H1 (cell line): ENCODE results near the gene TAF12. TPM values are rescaled to one million over a fixed set of nuclear protein-coding genes. Genes with fewer than 3 reads are reported as not detected.
"Not testable (repeated sequence)": the region's sequence is repeated elsewhere in the genome, so short reads cannot be mapped to it uniquely, and the experiment has no call there.

Experiments
- CTCF ChIA-PET: fragments of 300-600 bp; sonication (Branson Sonifier 250); formaldehyde crosslinking; loops from one replicate; lab custom pipeline; 2021; ENCODE audit not compliant: partially characterized antibody; lab: Charles Lee
- POLR2A ChIA-PET: fragments of 300-600 bp; sonication (Branson Sonifier 250); formaldehyde crosslinking; loops from one replicate; lab custom pipeline; 2021; ENCODE audit warnings: inconsistent platforms; ENCODE audit not compliant: partially characterized antibody; lab: Charles Lee
- DNase-seq, 2 experiments: peaks; one replicate each; pipeline versions ENCODE4 v3.0.0 to v3.0.0-alpha.2; 2010 to 2022; ENCODE audit warnings: low spot score in 2 of 2, low read depth in 1 of 2, mixed read lengths in 1 of 2
- FAIRE-seq: peaks from 2 replicates; lab custom pipeline; 2011; peaks lifted over from hg19 to GRCh38; lab: Jason Lieb, UNC
- H2AFZ ChIP-seq: 2 replicates; pipeline ENCODE4 v1.8.1; 2012; ENCODE audit warnings: low read length, inconsistent platforms
- H2AK5ac ChIP-seq: 2 replicates; pipeline ENCODE4 v1.6.1; 2013; ENCODE audit warnings: low read depth, low read length
- H2BK120ac ChIP-seq: replicated peaks from 2 replicates; pipeline ENCODE3; 2013; ENCODE audit warnings: low read depth, low read length, inconsistent platforms
- H2BK12ac ChIP-seq: 2 replicates; pipeline ENCODE4 v1.6.1; 2013; ENCODE audit warnings: low read depth, low read length
- H2BK15ac ChIP-seq: 2 replicates; pipeline ENCODE4 v1.6.1; 2013; ENCODE audit warnings: low read length
- H2BK20ac ChIP-seq: 2 replicates; pipeline ENCODE4 v1.6.1; 2013; ENCODE audit warnings: low read length
- H2BK5ac ChIP-seq: 2 replicates; pipeline ENCODE4 v1.6.1; 2013; ENCODE audit warnings: low read depth, low read length
- H3K14ac ChIP-seq: 2 replicates; pipeline ENCODE4 v1.6.1; 2013; ENCODE audit warnings: inconsistent platforms; ENCODE audit not compliant: insufficient read length
- H3K18ac ChIP-seq: 2 replicates; pipeline ENCODE4 v1.6.1; 2013; ENCODE audit warnings: low read length; ENCODE audit errors: extremely low read depth
- H3K23ac ChIP-seq: 2 replicates; pipeline ENCODE4 v1.6.1; 2013; ENCODE audit warnings: inconsistent platforms; ENCODE audit not compliant: insufficient read length
- H3K23me2 ChIP-seq: 2 replicates; pipeline ENCODE4 v1.6.1; 2013; ENCODE audit warnings: low read depth, low read length
- H3K27ac ChIP-seq: 2 replicates; pipeline ENCODE4 v1.6.1; 2011; ENCODE audit warnings: low read depth, low read length, inconsistent platforms
- H3K27me3 ChIP-seq, 4 experiments: replicated peaks in 1 of 4; 1 replicate in 1 of 4; 2 replicates in 3 of 4; pipeline versions ENCODE4 v1.6.1 to v1.8.1; 2011 to 2013; ENCODE audit warnings: low read length in 3 of 4, mild to moderate bottlenecking in 3 of 4, inconsistent platforms in 2 of 4, mixed read lengths in 2 of 4, moderate library complexity in 1 of 4; ENCODE audit not compliant: control insufficient read depth in 3 of 4, insufficient read depth in 3 of 4; ENCODE audit errors: extremely low read depth in 1 of 4
- H3K36me3 ChIP-seq, 4 experiments: 2 replicates each; pipeline versions ENCODE4 v1.6.1 to v1.8.1; 2011 to 2013; ENCODE audit warnings: mild to moderate bottlenecking in 4 of 4, low read length in 3 of 4, moderate library complexity in 2 of 4, control low read depth in 1 of 4, inconsistent platforms in 1 of 4; ENCODE audit not compliant: insufficient read depth in 4 of 4, control insufficient read depth in 2 of 4
- H3K4ac ChIP-seq: replicated peaks from 2 replicates; pipeline ENCODE3; 2013; ENCODE audit warnings: low read length, low read depth, mixed read lengths, inconsistent platforms; ENCODE audit not compliant: insufficient read length
- H3K4me1 ChIP-seq, 4 experiments: replicated peaks in 1 of 4; 1 replicate in 1 of 4; 2 replicates in 3 of 4; pipeline versions ENCODE4 v1.6.1 to v1.8.1; 2011 to 2013; ENCODE audit warnings: low read length in 3 of 4, inconsistent platforms in 2 of 4, mixed read lengths in 1 of 4; ENCODE audit not compliant: insufficient read depth in 4 of 4, control insufficient read depth in 3 of 4
- H3K4me2 ChIP-seq, 2 experiments: 2 replicates each; pipeline versions ENCODE4 v1.6.1 to v1.8.1; 2011 to 2013; ENCODE audit warnings: low read depth in 2 of 2, low read length in 2 of 2, control low read depth in 1 of 2, inconsistent platforms in 1 of 2, mild to moderate bottlenecking in 1 of 2; ENCODE audit not compliant: insufficient read depth in 1 of 2
- H3K4me3 ChIP-seq, 4 experiments: fragments of 200-600, 300-600 bp in 1 of 4; sonication (generic), shearing (Covaris generic), sonication (Bioruptor Twin) in 1 of 4; 2 replicates each; pipeline versions ENCODE4 v1.5.1 to v1.8.1; 2011 to 2016; ENCODE audit warnings: low read length in 4 of 4, low read depth in 3 of 4, control low read depth in 2 of 4, inconsistent platforms in 2 of 4, mild to moderate bottlenecking in 2 of 4, mixed read lengths in 1 of 4, moderate library complexity in 1 of 4; ENCODE audit not compliant: insufficient read depth in 2 of 4; ENCODE audit errors: extremely low read depth in 1 of 4
- H3K56ac ChIP-seq: replicated peaks from 2 replicates; pipeline ENCODE3; 2013; ENCODE audit warnings: low read depth, mild to moderate bottlenecking, mixed read lengths, low read length, inconsistent platforms; ENCODE audit not compliant: insufficient read length
- H3K79me1 ChIP-seq: 2 replicates; pipeline ENCODE4 v1.6.1; 2013; ENCODE audit warnings: low read depth, low read length, control low read depth
- H3K79me2 ChIP-seq, 2 experiments: 2 replicates each; pipeline versions ENCODE4 v1.6.1 to v1.8.1; 2012 to 2013; ENCODE audit warnings: low read length in 2 of 2, mild to moderate bottlenecking in 2 of 2, inconsistent platforms in 1 of 2; ENCODE audit not compliant: insufficient read depth in 2 of 2, control insufficient read depth in 1 of 2
- H3K9ac ChIP-seq, 4 experiments: replicated peaks in 1 of 4; 1 replicate in 1 of 4; 2 replicates in 3 of 4; pipeline versions ENCODE4 v1.6.1 to v1.8.1; 2011 to 2013; ENCODE audit warnings: low read depth in 3 of 4, low read length in 3 of 4, control low read depth in 2 of 4, mild to moderate bottlenecking in 2 of 4, moderate library complexity in 2 of 4, inconsistent platforms in 1 of 4; ENCODE audit errors: extremely low read depth in 1 of 4
- H3K9me3 ChIP-seq, 2 experiments: 2 replicates each; pipeline versions ENCODE4 v1.6.1 to v1.8.1; 2012 to 2013; ENCODE audit warnings: mild to moderate bottlenecking in 2 of 2, moderate library complexity in 2 of 2, control low read depth in 1 of 2, inconsistent platforms in 1 of 2, low read depth in 1 of 2, low read length in 1 of 2, mixed read lengths in 1 of 2; ENCODE audit not compliant: insufficient read depth in 2 of 2
- H4K20me1 ChIP-seq, 2 experiments: replicated peaks in 1 of 2; 2 replicates each; pipeline versions ENCODE3 to v1.8.1; 2011 to 2013; ENCODE audit warnings: inconsistent platforms in 2 of 2, low read length in 2 of 2, mild to moderate bottlenecking in 1 of 2; ENCODE audit not compliant: insufficient read depth in 2 of 2, control insufficient read depth in 1 of 2
- H4K5ac ChIP-seq: 2 replicates; pipeline ENCODE4 v1.6.1; 2013; ENCODE audit warnings: low read length, low read depth, mixed read lengths, inconsistent platforms; ENCODE audit not compliant: insufficient read length
- H4K8ac ChIP-seq: 2 replicates; pipeline ENCODE4 v1.8.0; 2013; ENCODE audit warnings: mild to moderate bottlenecking, moderate library complexity, low read length, inconsistent platforms; ENCODE audit not compliant: insufficient read depth; ENCODE audit errors: extremely low read depth
- H4K91ac ChIP-seq: replicated peaks from 2 replicates; pipeline ENCODE3; 2013; ENCODE audit warnings: low read length, mixed read lengths, inconsistent platforms; ENCODE audit not compliant: insufficient read length
- WGBS, 2 experiments: shearing (Covaris generic) in 1 of 2; methylation state at CpG; one replicate each; pipeline versions ENCODE4 v1.1.6 to v1.1.7; 2013 to 2015; ENCODE audit warnings: low lambda C conversion rate in 2 of 2, mixed read lengths in 2 of 2, inconsistent platforms in 1 of 2, low coverage in 1 of 2, missing lambda C conversion rate in 1 of 2; ENCODE audit not compliant: insufficient replicate concordance in 2 of 2, insufficient coverage in 1 of 2, insufficient read length in 1 of 2; ENCODE audit errors: extremely low coverage in 1 of 2, missing lambda C conversion rate in 1 of 2; 5-methylcytosine and 5-hydroxymethylcytosine counted together
- polyA plus RNA-seq, 7 experiments: library from polyadenylated mRNA; depleted of rRNA in 3 of 7; stranded (reverse) in 5 of 7; unstranded in 2 of 7; fragments of >200 nt in 5 of 7; fragments of 200-250 nt in 2 of 7; gene quantifications; 1 replicate in 5 of 7; 2 replicates in 1 of 7; 4 replicates in 1 of 7; pipeline versions ENCODE4 v1.2.1 to v1.2.3, GENCODE V29; 2011 to 2013; ENCODE audit warnings: missing spikeins in 2 of 7, mixed read lengths in 2 of 7
- total RNA-seq: library from RNA; stranded (reverse); fragmentation: NEBNext Ultra II Directional; extraction: Animal tissue kit (Norgen Biotek cat#: 25700); gene quantifications from 2 replicates; pipeline ENCODE4 v1.2.1, GENCODE V29; 2021

TAF12 gene
- total and polyA plus RNA-seq, 2 of the 8 experiments (the other 6 are each of a cell fraction or from before 2014, with no cell fraction given), result 25.1 to 27.2 TPM

DNA sequence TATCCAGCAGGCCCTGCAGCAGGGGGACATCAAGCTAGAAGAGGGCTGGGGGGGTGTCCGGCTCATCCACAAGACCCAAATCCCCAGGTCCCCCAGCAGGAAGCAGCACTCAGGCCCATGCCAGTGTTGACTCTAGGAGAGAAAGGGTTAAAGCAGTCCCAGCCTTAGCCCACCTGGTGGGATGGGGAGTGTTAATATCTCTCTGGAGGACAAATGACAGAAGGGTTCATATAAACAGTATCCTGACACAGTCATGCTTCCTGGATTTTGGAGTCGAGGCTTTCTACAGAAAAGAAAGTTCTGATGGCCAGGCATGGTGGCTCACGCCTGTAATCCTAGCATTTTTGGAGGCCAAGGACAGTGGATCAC, 48.9 kb downstream of the TAF12 start:
- H4K91ac ChIP-seq, DNase-seq, H3K36me3 ChIP-seq, H2BK120ac ChIP-seq, H3K9ac ChIP-seq, H3K79me1 ChIP-seq, H4K20me1 ChIP-seq, H3K56ac ChIP-seq, H3K4ac ChIP-seq, H3K4me3 ChIP-seq, H4K8ac ChIP-seq, H4K5ac ChIP-seq, H3K23ac ChIP-seq, H2BK20ac ChIP-seq, H2AK5ac ChIP-seq, FAIRE-seq, H3K14ac ChIP-seq, H2BK12ac ChIP-seq, H3K79me2 ChIP-seq, H3K27me3 ChIP-seq, H3K4me2 ChIP-seq, H2BK15ac ChIP-seq, H3K27ac ChIP-seq, H2BK5ac ChIP-seq, H3K9me3 ChIP-seq, H2AFZ ChIP-seq, H3K18ac ChIP-seq, H3K23me2 ChIP-seq: not testable (repeated sequence)
- WGBS, 2 experiments, result 90% methylated on average over 3 of the region's 3 CpGs; no CpG with 5 or more reads in 1 of the 2 experiments
- CTCF ChIA-PET, result interaction anchor here (1.5 to 3.1 kb wide), 2 partner anchors 11 to 77 kb away, joined by 7 to 16 read pairs; no protein-coding TSS in a partner anchor
- H3K4me1 ChIP-seq, result peaks cover 9 to 18% (median 16%) of the 10 kb centered on the region in 4 experiments
- POLR2A ChIA-PET, result interaction anchor here (0.6 to 21.8 kb wide), 7 partner anchors 8 to 145 kb away, joined by 3 to 473 read pairs (median 5); partner anchors contain the start of genes RCC1, RNU11 and TAF12
